ENCODE measurements around the gene RAD51B.

- no peak for TF ChIP-seq CTCF (conservative IDR thresholded peaks at IDR 0.05; ENCODE audit: low read depth, low read length)
- TF ChIP-seq EZH2 (IDR thresholded peaks at IDR 0.05; ENCODE audit: low read length, unreplicated experiment), result no peak
- TF ChIP-seq EZH2phosphoT487 (IDR thresholded peaks at IDR 0.05; ENCODE audit: borderline replicate concordance, low read length), result no peak
Measured at GRCh38 chr14:68225321-68225720, 405.7 kb downstream of the RAD51B start.

Data from PC-3 (cell line).